Stimulated activated effector memory CD8-positive, alpha-beta T cell treated with anti-CD3 and anti-CD28 coated beads, Interleukin-12 subunit alpha, Interleukin-12 subunit beta, amount 100 ng/mL, for 72 hours (primary cell): ENCODE measurements around the gene FSD1.
A peak's percentile ranks its signal among the peaks of the same experiment; 100 is the strongest.
"Not testable (repeated sequence)": the region's sequence is repeated elsewhere in the genome, so short reads cannot be mapped to it uniquely, and the experiment has no call there.

Experiments
- ATAC-seq: fragments of 150-1000 bp; cut with Tn5 transposase; 2 replicates; pipeline ENCODE4 v1.10.0; 2021
- DNase-seq, 2 donors: peaks; one replicate each; pipeline ENCODE4 v3.0.0; 2021 to 2022; ENCODE audit warnings: low spot score in 2 of 2
- H3K27ac Mint-ChIP-seq: one replicate; pipeline ENCODE4 v1.8.0; 2022; ENCODE audit warnings: mild to moderate bottlenecking, mixed read lengths
- H3K36me3 Mint-ChIP-seq: one replicate; pipeline ENCODE4 v1.8.0; 2022; ENCODE audit warnings: mild to moderate bottlenecking, mixed read lengths
- H3K4me1 Mint-ChIP-seq: one replicate; pipeline ENCODE4 v1.8.0; 2022; ENCODE audit warnings: mixed read lengths
- H3K4me3 Mint-ChIP-seq: one replicate; pipeline ENCODE4 v1.8.0; 2022; ENCODE audit warnings: mild to moderate bottlenecking, mixed read lengths
- H3K9me3 Mint-ChIP-seq: one replicate; pipeline ENCODE4 v1.8.0; 2022; ENCODE audit warnings: mixed read lengths

Gene FSD1

GRCh38 chr19:4304538-4305256 is at the start of gene FSD1:
FSD1 (plus strand) TSS chr19:4304598; CDS start chr19:4304747, 149 bp downstream.
- H3K36me3 Mint-ChIP-seq: peaks cover 16% of the 10 kb centered on the region
- peak within 1 kb of the TSS; percentile 70 for H3K4me3 Mint-ChIP-seq
- DNase-seq (peak; percentile 72 to 86), ATAC-seq (peak; percentile 90)
- peaks cover 35% of the 10 kb centered on the region for H3K4me1 Mint-ChIP-seq
- peak within 1 kb of the TSS; percentile 51 for H3K27ac Mint-ChIP-seq
- H3K9me3 Mint-ChIP-seq: no peaks in the 10 kb centered on the region

GRCh38 chr19:4256563-4256962 is 47.8 kb upstream of the FSD1 start:
- Mint-ChIP-seq H3K4me3 (no peak overlapping the region), H3K4me1 (no peaks in the 10 kb centered on the region), H3K9me3 (no peaks in the 10 kb centered on the region), H3K36me3 (peaks cover 100% of the 10 kb centered on the region), H3K27ac (no peak overlapping the region)
- peak; percentile 55 for ATAC-seq
- DNase-seq: no peak

GRCh38 chr19:4257025-4257424 is 47.4 kb upstream of the FSD1 start:
- no peaks in the 10 kb centered on the region for H3K9me3 Mint-ChIP-seq
- H3K4me1 Mint-ChIP-seq: no peaks in the 10 kb centered on the region
- DNase-seq (no peak), ATAC-seq (no peak)
- H3K36me3 Mint-ChIP-seq: peaks cover 100% of the 10 kb centered on the region
- H3K4me3 Mint-ChIP-seq: no peak overlapping the region
- no peak overlapping the region for H3K27ac Mint-ChIP-seq

- Mint-ChIP-seq H3K9me3 (no peaks in the 10 kb centered on the region), H3K4me3 (no peak overlapping the region), H3K27ac (no peak overlapping the region), H3K4me1 (no peaks in the 10 kb centered on the region), H3K36me3 (peaks cover 100% of the 10 kb centered on the region)
- ATAC-seq (no peak), DNase-seq (no peak)
Measured at GRCh38 chr19:4258181-4258580, 46.2 kb upstream of the FSD1 start.

GRCh38 chr19:4260613-4261191 is 43.7 kb upstream of the FSD1 start:
- ATAC-seq (no peak), DNase-seq (no peak)
- H3K27ac Mint-ChIP-seq: peak overlapping the region; percentile 56
- H3K4me1 Mint-ChIP-seq: peaks cover 15% of the 10 kb centered on the region
- no peaks in the 10 kb centered on the region for H3K9me3 Mint-ChIP-seq
- H3K4me3 Mint-ChIP-seq: no peak overlapping the region
- peaks cover 100% of the 10 kb centered on the region for H3K36me3 Mint-ChIP-seq

- peaks cover 35% of the 10 kb centered on the region for H3K4me1 Mint-ChIP-seq
- peak overlapping the region; percentile 86 for H3K27ac Mint-ChIP-seq
- H3K4me3 Mint-ChIP-seq: peak overlapping the region; percentile 37
- DNase-seq: no peak
- ATAC-seq: peak; percentile 49
- no peaks in the 10 kb centered on the region for H3K9me3 Mint-ChIP-seq
- H3K36me3 Mint-ChIP-seq: peaks cover 100% of the 10 kb centered on the region
Measured at GRCh38 chr19:4264812-4265211, 39.6 kb upstream of the FSD1 start.

GRCh38 chr19:4266253-4267000 is 38.0 kb upstream of the FSD1 start:
- no peak for DNase-seq
- no peak overlapping the region for H3K4me3 Mint-ChIP-seq
- H3K27ac Mint-ChIP-seq: peak overlapping the region; percentile 53
- no peaks in the 10 kb centered on the region for H3K9me3 Mint-ChIP-seq
- H3K4me1 Mint-ChIP-seq: peaks cover 35% of the 10 kb centered on the region
- H3K36me3 Mint-ChIP-seq: peaks cover 100% of the 10 kb centered on the region
- ATAC-seq: no peak

- no peak overlapping the region for H3K4me3 Mint-ChIP-seq
- peak overlapping the region; percentile 29 for H3K27ac Mint-ChIP-seq
- no peaks in the 10 kb centered on the region for H3K9me3 Mint-ChIP-seq
- peaks cover 92% of the 10 kb centered on the region for H3K36me3 Mint-ChIP-seq
- DNase-seq: peak; percentile 51 to 80
- peak; percentile 73 for ATAC-seq
- peaks cover 35% of the 10 kb centered on the region for H3K4me1 Mint-ChIP-seq
Measured at GRCh38 chr19:4267101-4267900, 37.1 kb upstream of the FSD1 start.

GRCh38 chr19:4267901-4268815 is 36.2 kb upstream of the FSD1 start:
- no peak for ATAC-seq
- Mint-ChIP-seq H3K4me1 (peaks cover 35% of the 10 kb centered on the region), H3K36me3 (peaks cover 83% of the 10 kb centered on the region), H3K9me3 (no peaks in the 10 kb centered on the region), H3K4me3 (no peak overlapping the region), H3K27ac (no peak overlapping the region)
- DNase-seq: no peak

- no peak overlapping the region for H3K27ac Mint-ChIP-seq
- H3K4me3 Mint-ChIP-seq: no peak overlapping the region
- H3K4me1 Mint-ChIP-seq: peaks cover 34% of the 10 kb centered on the region
- H3K36me3 Mint-ChIP-seq: peaks cover 76% of the 10 kb centered on the region
- DNase-seq: no peak
- no peaks in the 10 kb centered on the region for H3K9me3 Mint-ChIP-seq
- no peak for ATAC-seq
Measured at GRCh38 chr19:4268816-4269430, 35.5 kb upstream of the FSD1 start.

- ATAC-seq (no peak), DNase-seq (no peak)
Measured at GRCh38 chr19:4272894-4273293, 31.5 kb upstream of the FSD1 start.

GRCh38 chr19:4274321-4274686 is 30.1 kb upstream of the FSD1 start:
- not testable (repeated sequence) for H3K27ac Mint-ChIP-seq, DNase-seq, H3K9me3 Mint-ChIP-seq, H3K4me3 Mint-ChIP-seq, ATAC-seq, H3K4me1 Mint-ChIP-seq
- H3K36me3 Mint-ChIP-seq: peaks cover 22% of the 10 kb centered on the region

More at GRCh38 chr19:4272894-4273293, 31.5 kb upstream of the FSD1 start:
- Mint-ChIP-seq H3K36me3 (peaks cover 36% of the 10 kb centered on the region), H3K4me1 (peaks cover 5% of the 10 kb centered on the region), H3K9me3 (no peaks in the 10 kb centered on the region), H3K27ac (peak overlapping the region; percentile 23), H3K4me3 (no peak overlapping the region)

- H3K4me1 Mint-ChIP-seq: peaks cover 6% of the 10 kb centered on the region
- no peaks in the 10 kb centered on the region for H3K9me3 Mint-ChIP-seq
- H3K27ac Mint-ChIP-seq: no peak overlapping the region
- H3K4me3 Mint-ChIP-seq: no peak overlapping the region
- peaks cover 6% of the 10 kb centered on the region for H3K36me3 Mint-ChIP-seq
- no peak for DNase-seq
- no peak for ATAC-seq
Measured at GRCh38 chr19:4277191-4277696, 27.2 kb upstream of the FSD1 start.

- ATAC-seq (no peak), DNase-seq (no peak)
- Mint-ChIP-seq H3K4me1 (peaks cover 6% of the 10 kb centered on the region), H3K9me3 (no peaks in the 10 kb centered on the region), H3K27ac (no peak overlapping the region), H3K4me3 (no peak overlapping the region), H3K36me3 (peaks cover 6% of the 10 kb centered on the region)
Measured at GRCh38 chr19:4278010-4278409, 26.4 kb upstream of the FSD1 start.
